ENCODE data around the gene TRIM8. TPM values are rescaled to one million over a fixed set of nuclear protein-coding genes. Genes with fewer than 3 reads are reported as not detected.
"Not testable (repeated sequence)": the region's sequence is repeated elsewhere in the genome, so short reads cannot be mapped to it uniquely, and the experiment has no call there.

Gene TRIM8
- total RNA-seq, 1 experiment from 2014 or later = 73.0 TPM

- TF ChIP-seq CTCF (conservative IDR thresholded peaks at IDR 0.05) (no peak), EZH2 (IDR thresholded peaks at IDR 0.05; ENCODE audit: low read depth) (no peak)
- no peaks in the 10 kb centered on the region for H3K36me3 ChIP-seq (ENCODE audit: low read depth)
- no peaks in the 10 kb centered on the region for H3K9me2 ChIP-seq (ENCODE audit: insufficient read depth)
- no peaks in the 10 kb centered on the region for H4K20me1 ChIP-seq (ENCODE audit: insufficient read depth)
- H3F3A ChIP-seq (ENCODE audit: insufficient read depth, low read depth) = no peaks in the 10 kb centered on the region
- H3K27me3 ChIP-seq (ENCODE audit: insufficient read depth, low read depth) = no peaks in the 10 kb centered on the region
- no peak overlapping the region for H2AFZ ChIP-seq
- no peak overlapping the region for H3K27ac ChIP-seq
- no peaks in the 10 kb centered on the region for H3K9me3 ChIP-seq (ENCODE audit: insufficient read depth, low read depth)
- intact Hi-C loops (cut with micrococcal nuclease; ENCODE audit: unreplicated experiment) = no loop called here
- no peak for DNase-seq
- no peak overlapping the region for H3K4me2 ChIP-seq
- POLR2A ChIA-PET (ENCODE audit: unreplicated experiment) = no interaction called here
- BruUV-seq (replicated peaks) = no TSS peak
- H3K4me3 ChIP-seq = no peak overlapping the region
- peaks cover 6% of the 10 kb centered on the region for H3K4me1 ChIP-seq (replicated peaks; ENCODE audit: insufficient read depth)
- H3K79me2 ChIP-seq (ENCODE audit: low read depth) = no peaks in the 10 kb centered on the region
- CTCF ChIA-PET = no interaction called here
Measured at GRCh38 chr10:102691285-102692066, 47.2 kb downstream of the TRIM8 start.

- H3K36me3 ChIP-seq (ENCODE audit: low read depth); H3K27ac ChIP-seq; H3K4me1 ChIP-seq (replicated peaks; ENCODE audit: insufficient read depth); intact Hi-C loops (cut with micrococcal nuclease; ENCODE audit: unreplicated experiment); H3K4me3 ChIP-seq; POLR2A ChIA-PET (ENCODE audit: unreplicated experiment); H3K27me3 ChIP-seq (ENCODE audit: insufficient read depth, low read depth); H3K79me2 ChIP-seq (ENCODE audit: low read depth); H3F3A ChIP-seq (ENCODE audit: insufficient read depth, low read depth); H3K9me2 ChIP-seq (ENCODE audit: insufficient read depth); H3K9me3 ChIP-seq (ENCODE audit: insufficient read depth, low read depth); H2AFZ ChIP-seq; H4K20me1 ChIP-seq (ENCODE audit: insufficient read depth); BruUV-seq (replicated peaks): not testable (repeated sequence)
- CTCF ChIA-PET = interaction anchor here (0.7 kb wide), 1 partner anchor 19 kb away, joined by 5 read pairs; no protein-coding TSS in a partner anchor
- DNase-seq = peak; percentile 67 to 75
- peak overlapping the region; percentile 63 for H3K4me2 ChIP-seq
Measured at GRCh38 chr10:102695401-102695800, 51.1 kb downstream of the TRIM8 start.

- no peak overlapping the region for H3K27ac ChIP-seq
- DNase-seq = peak in 1 of 2 experiments; percentile 52
- no peaks in the 10 kb centered on the region for H4K20me1 ChIP-seq (ENCODE audit: insufficient read depth)
- no peaks in the 10 kb centered on the region for H3F3A ChIP-seq (ENCODE audit: insufficient read depth, low read depth)
- ChIA-PET POLR2A (ENCODE audit: unreplicated experiment) (interaction anchor here (0.6 kb wide), 1 partner anchor 31 kb away, joined by 10 read pairs; no protein-coding TSS in a partner anchor), CTCF (no interaction called here)
- intact Hi-C loops (cut with micrococcal nuclease; ENCODE audit: unreplicated experiment) = no loop called here
- no peak for TF ChIP-seq CTCF (conservative IDR thresholded peaks at IDR 0.05)
- TF ChIP-seq EZH2 (IDR thresholded peaks at IDR 0.05; ENCODE audit: low read depth) = no peak
- no peaks in the 10 kb centered on the region for H3K36me3 ChIP-seq (ENCODE audit: low read depth)
- H2AFZ ChIP-seq = no peak overlapping the region
- H3K9me3 ChIP-seq (ENCODE audit: insufficient read depth, low read depth) = no peaks in the 10 kb centered on the region
- H3K9me2 ChIP-seq (ENCODE audit: insufficient read depth) = no peaks in the 10 kb centered on the region
- H3K4me1 ChIP-seq (replicated peaks; ENCODE audit: insufficient read depth) = peaks cover 6% of the 10 kb centered on the region
- H3K79me2 ChIP-seq (ENCODE audit: low read depth) = no peaks in the 10 kb centered on the region
- no peak overlapping the region for H3K4me3 ChIP-seq
- H3K27me3 ChIP-seq (ENCODE audit: insufficient read depth, low read depth) = no peaks in the 10 kb centered on the region
- no TSS peak for BruUV-seq (replicated peaks)
- H3K4me2 ChIP-seq = no peak overlapping the region
Measured at GRCh38 chr10:102696736-102697135, 52.5 kb downstream of the TRIM8 start.

GRCh38 chr10:102698894-102699293 is 54.6 kb downstream of the TRIM8 start:
- Histone ChIP-seq H3K4me2 (no peak overlapping the region), H3F3A (ENCODE audit: insufficient read depth, low read depth) (no peaks in the 10 kb centered on the region), H3K9me2 (ENCODE audit: insufficient read depth) (no peaks in the 10 kb centered on the region), H3K9me3 (ENCODE audit: insufficient read depth, low read depth) (no peaks in the 10 kb centered on the region), H3K36me3 (ENCODE audit: low read depth) (no peaks in the 10 kb centered on the region), H3K27me3 (ENCODE audit: insufficient read depth, low read depth) (no peaks in the 10 kb centered on the region), H3K27ac (no peak overlapping the region), H3K4me1 (replicated peaks; ENCODE audit: insufficient read depth) (peaks cover 6% of the 10 kb centered on the region), H3K79me2 (ENCODE audit: low read depth) (no peaks in the 10 kb centered on the region), H3K4me3 (no peak overlapping the region), H2AFZ (no peak overlapping the region), H4K20me1 (ENCODE audit: insufficient read depth) (no peaks in the 10 kb centered on the region)
- DNase-seq = no peak
- ChIA-PET CTCF (no interaction called here), POLR2A (ENCODE audit: unreplicated experiment) (no interaction called here)
- no peak for TF ChIP-seq CTCF (conservative IDR thresholded peaks at IDR 0.05)
- no TSS peak for BruUV-seq (replicated peaks)
- intact Hi-C loops (cut with micrococcal nuclease; ENCODE audit: unreplicated experiment) = no loop called here
